Omental fat pad (tissue), 4 donors: ENCODE measurements around the gene AKAP4. TPM values are rescaled to one million over a fixed set of nuclear protein-coding genes. Genes with fewer than 3 reads are reported as not detected.

Source experiments
- ATAC-seq: fragments of 150-250 bp; one replicate; pipeline ENCODE4 v1.9.1; 2016; ENCODE audit warnings: mild to moderate bottlenecking, moderate library complexity; ENCODE audit not compliant: low FRiP score
- DNase-seq: peaks from one replicate; pipeline ENCODE4 v3.0.0-alpha.2; 2019; ENCODE audit warnings: low spot score
- CTCF ChIP-seq, 3 donors: fragments of 450-650 bp; IDR thresholded peaks; one replicate each; pipeline ENCODE4 v1.5.1; 2016 to 2017; ENCODE audit warnings: antibody characterized with exemption in 3 of 3, mild to moderate bottlenecking in 3 of 3, moderate library complexity in 2 of 3
- total RNA-seq, 4 donors: library from RNA; depleted of rRNA; stranded (reverse); fragments of >200 nt; gene quantifications; one replicate each; pipeline ENCODE4 v1.1.0, GENCODE V29; 2016

Gene AKAP4
- total RNA-seq, 4 donors from 2014 or later = not detected

- no peak for ATAC-seq
- TF ChIP-seq CTCF (IDR thresholded peaks at IDR 0.05) = no peak
- DNase-seq = no peak
Measured at GRCh38 chrX:50188859-50189600, 11.8 kb downstream of the AKAP4 start.

DNA sequence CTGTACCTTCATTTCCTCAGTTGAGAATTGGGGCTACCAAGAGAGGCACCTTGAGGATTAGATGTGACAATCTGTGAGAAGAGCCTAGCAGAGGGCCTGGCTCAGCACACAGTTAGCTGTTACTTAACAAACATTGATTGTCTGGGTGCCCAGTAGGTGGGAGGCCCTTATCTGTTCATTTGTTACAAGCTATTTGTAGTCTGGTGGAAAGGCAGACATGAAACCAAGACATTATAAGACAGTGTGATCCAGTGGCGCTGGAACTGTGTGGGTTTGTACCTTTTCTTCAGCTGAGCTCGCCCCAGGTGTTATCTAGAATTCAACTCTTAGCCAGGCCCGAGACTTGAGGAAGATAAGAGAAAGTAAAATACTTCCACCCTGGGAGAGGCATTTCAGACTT is 16.9 kb downstream of the AKAP4 start:
- no peak for DNase-seq
- no peak for TF ChIP-seq CTCF (IDR thresholded peaks at IDR 0.05)

GRCh38 chrX:50180073-50180940 is 20.5 kb downstream of the AKAP4 start:
- no peak for TF ChIP-seq CTCF (IDR thresholded peaks at IDR 0.05)
- DNase-seq (no peak), ATAC-seq (no peak)

More for the DNA sequence above, 16.9 kb downstream of the AKAP4 start:
- no peak for ATAC-seq

DNA sequence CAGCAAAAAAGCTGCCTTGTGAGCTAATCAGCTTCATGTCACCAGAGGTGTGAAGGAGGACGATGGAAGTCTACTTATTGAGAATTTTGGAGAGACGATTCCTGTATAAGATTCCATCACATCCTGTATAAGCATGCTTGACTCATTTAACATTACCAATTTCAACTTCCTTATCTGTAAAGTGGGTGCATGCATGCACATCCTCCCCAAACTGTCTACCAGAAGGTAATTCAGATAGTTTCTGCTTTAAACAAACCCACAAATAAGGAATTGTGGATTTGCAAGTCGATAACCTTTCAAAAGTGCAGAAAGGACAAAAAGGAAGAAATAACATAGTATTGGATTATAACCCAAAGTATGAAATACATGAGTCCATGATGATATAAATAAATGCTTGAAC is 31.1 kb downstream of the AKAP4 start:
- no peak for TF ChIP-seq CTCF (IDR thresholded peaks at IDR 0.05)
- ATAC-seq = no peak
- DNase-seq = no peak

DNA sequence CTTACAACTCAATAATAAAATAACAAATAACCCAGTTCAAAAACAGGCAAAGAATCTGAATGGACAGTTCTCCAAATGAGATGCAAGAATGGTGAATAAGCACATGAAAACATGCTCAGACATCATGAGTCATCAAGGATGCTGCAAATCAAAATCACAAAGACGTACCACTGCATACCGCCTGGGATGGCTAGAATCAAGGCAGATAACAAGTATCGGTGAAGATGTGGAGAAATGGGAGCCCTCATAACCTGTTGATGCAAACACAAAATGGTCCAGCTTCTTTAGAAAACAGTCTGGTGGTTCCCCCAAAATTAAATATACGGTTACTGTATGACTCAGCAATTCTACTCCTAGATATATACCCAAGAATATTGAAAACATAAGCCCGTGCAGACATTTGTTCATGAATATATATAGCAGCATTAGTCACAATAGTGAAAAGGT is 32.5 kb downstream of the AKAP4 start:
- ATAC-seq (no peak), DNase-seq (no peak)
- no peak for TF ChIP-seq CTCF (IDR thresholded peaks at IDR 0.05)

GRCh38 chrX:50167366-50167765 is 33.4 kb downstream of the AKAP4 start:
- TF ChIP-seq CTCF (IDR thresholded peaks at IDR 0.05) = no peak
- ATAC-seq (no peak), DNase-seq (no peak)
